NCI-H510A (cell line): Measurements from ENCODE around the gene ADTRP.

Experiments used
- DNase-seq: peaks from one replicate; lab custom pipeline; 2025; lab: John Stamatoyannopoulos, UW

The ADTRP gene

DNA sequence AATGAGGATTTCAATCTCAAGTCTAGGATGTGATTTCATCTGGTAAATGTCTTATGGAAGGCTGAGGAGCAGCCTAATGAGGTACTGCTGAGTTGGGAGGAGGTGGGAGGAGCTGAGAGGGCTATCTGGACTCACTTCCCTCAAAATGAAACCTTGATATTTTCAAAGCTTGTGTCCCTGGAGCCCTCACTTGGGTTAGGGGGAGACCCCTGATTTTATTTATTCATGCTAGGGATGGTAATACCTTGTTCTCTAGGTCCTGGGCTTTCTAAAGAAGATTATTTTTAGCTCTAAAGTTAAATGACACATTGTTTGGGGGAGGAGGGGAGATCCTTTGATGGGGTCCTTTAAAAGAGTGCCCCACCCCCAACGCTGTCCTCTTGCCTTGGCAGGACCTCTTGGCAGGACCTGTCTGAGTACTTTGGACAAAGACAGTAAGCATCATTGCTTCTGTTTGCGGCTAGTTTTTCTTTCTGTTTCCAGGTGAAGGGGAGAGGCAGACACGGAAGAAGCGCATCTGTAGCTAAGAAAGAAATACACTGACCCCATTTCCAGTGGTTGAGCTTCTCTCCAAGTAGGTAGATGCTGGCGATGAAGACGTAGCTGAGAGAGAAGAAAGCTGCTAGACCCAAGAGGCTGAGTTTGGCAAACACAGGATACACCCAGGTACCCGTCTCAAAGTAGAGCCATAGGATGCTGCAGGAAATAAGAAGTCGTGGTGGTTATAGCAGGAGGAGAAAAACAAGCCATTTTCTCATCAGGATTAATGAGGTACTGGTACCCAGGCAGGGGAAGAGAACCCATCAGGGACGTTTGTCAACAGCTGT lies 55.6 kb downstream of the ADTRP start:
- DNase-seq, result no peak

- DNase-seq, result no peak
Observed at GRCh38 chr6:11722220-11722619, 56.4 kb downstream of the ADTRP start.

GRCh38 chr6:11718463-11718862 lies 60.1 kb downstream of the ADTRP start:
- DNase-seq, result no peak

DNA sequence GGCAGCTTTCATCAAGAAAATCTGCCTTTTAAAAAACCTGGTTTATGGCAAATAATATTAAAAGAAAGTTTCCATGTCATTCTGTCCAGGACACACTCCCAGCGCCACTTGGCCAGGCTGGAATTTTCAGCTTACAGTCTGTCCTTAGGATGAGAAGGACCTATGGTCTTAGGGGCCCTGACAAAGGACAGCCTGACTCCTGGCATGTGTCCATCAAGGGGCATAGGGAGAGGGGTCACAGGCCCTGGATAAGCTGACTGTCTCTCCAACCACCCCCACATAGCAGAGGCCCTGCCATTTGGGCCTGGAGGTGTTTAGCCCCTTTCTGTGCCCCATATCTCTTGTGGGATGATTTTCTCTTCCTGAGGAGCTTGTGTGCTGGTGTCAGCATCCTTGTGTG lies 60.6 kb downstream of the ADTRP start:
- no peak for DNase-seq

- DNase-seq, result no peak
Observed at GRCh38 chr6:11714798-11715285, 63.8 kb downstream of the ADTRP start.

DNA sequence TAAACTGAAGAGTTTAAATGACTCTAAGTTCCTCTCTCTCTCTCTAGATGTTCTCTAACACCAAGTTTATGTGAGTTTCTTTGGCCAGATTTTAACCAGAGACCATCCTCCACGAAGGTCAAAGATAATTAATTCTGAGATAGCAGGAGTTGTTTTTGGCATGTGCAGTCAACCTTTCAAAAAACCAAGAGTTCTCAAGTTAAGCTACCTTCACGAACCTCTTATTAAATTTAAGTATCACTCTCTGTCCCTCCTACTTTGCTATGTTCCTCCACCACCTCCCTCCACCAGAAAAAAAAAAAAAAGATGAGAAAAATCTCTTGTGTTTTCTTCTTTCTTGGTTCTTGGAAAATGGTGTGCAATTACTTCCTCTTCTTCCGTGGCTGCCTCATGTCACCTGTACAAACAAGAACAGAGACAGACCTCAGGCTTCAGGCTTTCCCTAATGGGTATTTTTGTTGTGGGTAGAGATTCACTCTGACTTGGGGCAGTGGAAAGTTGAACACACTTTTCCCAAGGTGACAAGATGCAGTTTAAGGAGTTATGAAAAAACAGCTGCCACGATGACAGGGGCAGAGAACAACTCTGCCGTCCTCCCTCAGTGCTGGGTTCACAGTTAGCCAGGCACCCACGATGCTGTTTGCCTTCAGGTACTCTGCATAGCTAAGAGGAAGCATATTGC lies 64.3 kb downstream of the ADTRP start:
- no peak for DNase-seq

DNA sequence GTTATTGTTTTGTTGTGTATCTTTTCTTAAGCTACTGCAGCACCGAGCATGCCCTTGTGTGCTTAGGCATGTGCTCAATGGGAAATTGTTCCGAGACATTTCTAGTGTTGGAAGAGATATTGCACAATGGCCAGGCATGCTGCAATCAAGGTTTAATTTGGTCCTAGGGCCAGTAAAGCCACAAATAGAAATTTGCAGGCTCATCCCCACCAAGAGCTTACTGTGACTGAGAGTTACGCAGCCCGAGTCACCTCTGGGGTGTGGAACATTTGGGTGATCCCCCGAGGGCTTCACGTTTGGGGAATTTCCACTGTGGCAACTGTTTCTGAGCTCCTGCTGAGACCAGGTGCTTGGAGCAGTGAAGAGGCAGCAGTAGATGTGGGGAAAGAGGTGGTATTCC lies 65.8 kb downstream of the ADTRP start:
- no peak for DNase-seq

- DNase-seq, result no peak
Observed at GRCh38 chr6:11711984-11712711, 66.5 kb downstream of the ADTRP start.

DNA sequence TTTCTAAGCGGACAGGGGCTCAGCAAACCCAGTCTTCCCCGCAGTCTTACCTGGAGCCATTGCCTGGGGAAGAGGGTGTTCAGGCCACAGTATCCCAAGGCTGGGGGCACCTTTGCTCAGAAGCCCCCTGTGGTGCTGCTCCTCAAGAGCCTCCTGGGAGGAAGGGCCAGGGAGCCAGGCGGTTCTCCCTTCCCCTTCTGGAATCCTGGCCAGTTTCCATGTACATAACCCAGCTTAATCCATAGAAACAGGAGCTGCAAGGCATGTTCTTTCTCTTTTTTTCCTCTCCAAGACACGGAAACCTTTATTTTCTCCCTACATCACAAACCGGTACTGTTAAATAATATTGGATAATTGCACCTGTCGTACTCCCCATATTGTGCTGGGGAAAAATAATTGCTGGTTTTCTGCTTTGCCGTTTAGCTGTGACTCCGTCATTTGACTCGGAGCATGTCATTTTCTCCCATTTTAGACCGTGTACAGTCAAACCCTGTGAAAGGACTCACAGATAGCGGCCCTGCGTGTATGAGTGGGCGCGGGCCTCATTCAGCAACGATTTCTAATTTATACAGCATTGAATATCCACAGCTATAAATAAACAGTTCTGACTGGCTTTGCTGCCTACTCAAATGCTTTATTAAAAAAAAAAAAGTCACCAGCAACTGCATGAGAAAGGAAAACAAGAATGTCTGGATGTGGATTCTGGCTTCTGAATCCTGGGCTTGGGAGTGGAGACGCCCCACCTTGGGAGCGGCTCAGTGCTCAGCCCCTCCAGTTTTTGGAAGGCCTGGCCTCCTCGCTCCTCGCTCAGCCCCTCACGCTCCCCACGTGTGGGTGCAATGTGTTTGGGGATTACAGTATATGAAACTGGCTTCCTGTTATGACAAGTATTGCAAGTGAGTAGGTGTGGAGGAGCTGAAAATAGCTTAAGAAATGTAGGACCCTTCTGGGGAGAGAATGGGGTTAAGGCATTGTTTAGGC lies 67.3 kb downstream of the ADTRP start:
- no peak for DNase-seq

- no peak for DNase-seq
Observed at GRCh38 chr6:11710311-11710761, 68.3 kb downstream of the ADTRP start.

DNA sequence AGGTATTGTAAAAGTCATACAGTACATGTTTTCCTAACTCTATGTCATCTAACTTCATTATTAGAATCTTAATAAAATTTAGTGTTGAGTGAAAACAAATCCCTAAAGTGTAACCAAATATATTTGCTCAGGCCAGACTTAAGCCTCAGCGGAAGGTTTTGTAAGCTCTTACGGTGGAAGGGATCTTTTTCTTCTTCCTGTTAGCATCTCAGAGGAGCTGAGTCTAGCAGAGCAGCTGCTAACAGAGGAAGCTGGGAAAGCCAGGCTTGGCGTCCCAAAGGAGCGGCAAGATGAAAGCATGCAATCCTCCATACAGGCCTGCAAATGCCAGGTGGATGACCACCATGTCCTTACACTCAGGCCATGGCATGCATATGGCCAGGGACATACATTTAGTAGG lies 72.4 kb downstream of the ADTRP start:
- DNase-seq, result no peak

- DNase-seq, result no peak
Observed at GRCh38 chr6:11705483-11705882, 73.1 kb downstream of the ADTRP start.

GRCh38 chr6:11705069-11705468 lies 73.5 kb downstream of the ADTRP start:
- DNase-seq, result no peak

DNA sequence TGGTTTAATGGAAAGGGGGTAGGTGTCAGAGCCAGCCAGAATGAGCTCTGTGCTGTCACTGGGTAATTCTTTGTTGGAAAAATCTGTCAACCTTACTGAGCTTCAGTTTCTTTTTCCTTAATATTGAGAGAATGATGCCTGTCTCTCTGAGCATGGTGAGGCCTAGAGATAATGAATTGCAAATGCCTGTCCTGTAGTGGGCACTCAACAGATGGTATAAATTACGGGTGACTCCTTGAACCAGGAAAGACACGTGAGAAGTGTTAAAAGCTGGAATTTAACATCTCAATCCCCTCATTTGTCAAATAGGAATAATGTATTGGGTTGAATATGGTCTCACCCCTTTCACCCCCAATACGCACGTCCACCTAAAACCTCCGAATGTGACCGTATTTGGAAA lies 74.9 kb downstream of the ADTRP start:
- no peak for DNase-seq

GRCh38 chr6:11702500-11703130 lies 76.0 kb downstream of the ADTRP start:
- no peak for DNase-seq

- DNase-seq, result no peak
Observed at GRCh38 chr6:11702089-11702488, 76.5 kb downstream of the ADTRP start.

- DNase-seq, result no peak
Observed at GRCh38 chr6:11701573-11701972, 77.0 kb downstream of the ADTRP start.

DNA sequence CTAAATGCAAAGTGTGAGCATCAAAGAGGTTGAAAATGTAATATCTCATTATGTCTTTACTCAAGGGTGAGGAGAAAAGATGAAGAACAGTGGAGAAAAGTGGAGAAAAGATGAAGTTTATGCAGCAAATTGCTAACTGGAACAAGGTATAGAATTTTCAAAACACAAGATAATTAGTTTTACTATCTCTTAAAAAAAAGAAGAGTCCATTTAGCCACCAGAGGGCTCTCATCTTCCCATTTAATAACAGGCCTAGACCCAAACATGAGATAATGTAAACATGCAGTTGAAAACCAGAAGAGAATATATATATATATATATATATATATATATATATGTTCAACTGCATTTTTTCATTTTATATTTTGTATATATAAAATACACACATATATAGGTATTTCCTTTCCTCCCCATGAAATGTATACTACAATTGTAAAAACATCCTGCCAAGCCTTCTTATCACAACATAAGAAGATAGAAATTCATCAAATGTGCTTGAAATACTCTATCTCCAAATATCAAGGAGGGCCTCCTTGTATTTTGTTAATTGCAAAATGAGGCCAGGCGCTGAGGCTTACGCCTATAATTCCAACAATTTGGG lies 78.4 kb downstream of the ADTRP start:
- no peak for DNase-seq

- DNase-seq, result no peak
Observed at GRCh38 chr6:11699576-11699975, 79.0 kb downstream of the ADTRP start.
